ENCODE measurements around the gene TTC22. TPM values are rescaled to one million over a fixed set of nuclear protein-coding genes. Genes with fewer than 3 reads are reported as not detected.
A peak's percentile ranks its signal among the peaks of the same experiment; 100 is the strongest.

TTC22 gene
- total RNA-seq, 2 experiments from 2014 or later = 4.4 to 4.5 TPM

GRCh38 chr1:54819195-54819536 is 18.0 kb upstream of the TTC22 start:
- ATAC-seq (ENCODE audit: poor library complexity) = no peak
- POLR2A ChIA-PET = no interaction called here
- H3K27ac ChIP-seq (ENCODE audit: low read depth in 1 of 2, low read length in 2 of 2) = no peak overlapping the region
- peaks cover 12% of the 10 kb centered on the region for H3K36me3 Mint-ChIP-seq (ENCODE audit: low read depth)
- CTCF ChIA-PET = no interaction called here
- intact Hi-C loops (cut with DNase I, micrococcal nuclease) = loop anchor here in 1 of 2 experiments (10.0 kb wide), 1 partner anchor 1334 kb away; no protein-coding TSS in a partner anchor
- H3K27me3 Mint-ChIP-seq = no peaks in the 10 kb centered on the region
- peaks cover 5% of the 10 kb centered on the region for H3K9me3 Mint-ChIP-seq
- H3K4me1 ChIP-seq (ENCODE audit: insufficient read depth, low read length) = no peaks in the 10 kb centered on the region
- no peaks in the 10 kb centered on the region for H3K27me3 ChIP-seq (ENCODE audit: control insufficient read depth in 1 of 2, insufficient read depth in 2 of 2, low read length in 2 of 2)
- H3K4me3 ChIP-seq (ENCODE audit: low read length) = no peak overlapping the region
- DNase-seq = no peak
- H3K4me3 Mint-ChIP-seq = no peak overlapping the region
- TF ChIP-seq CTCF (IDR thresholded peaks at IDR 0.05) = no peak
- no peaks in the 10 kb centered on the region for H3K36me3 ChIP-seq (ENCODE audit: insufficient read depth, low read length)
- H3K4me1 Mint-ChIP-seq (ENCODE audit: low read depth) = peaks cover 7% of the 10 kb centered on the region
- no peak overlapping the region for H3K27ac Mint-ChIP-seq
- peaks cover 5 to 11% of the 10 kb centered on the region in 2 experiments for H3K9me3 ChIP-seq (ENCODE audit: control insufficient read depth in 1 of 2, insufficient read depth in 1 of 2, low read length in 2 of 2)

DNA sequence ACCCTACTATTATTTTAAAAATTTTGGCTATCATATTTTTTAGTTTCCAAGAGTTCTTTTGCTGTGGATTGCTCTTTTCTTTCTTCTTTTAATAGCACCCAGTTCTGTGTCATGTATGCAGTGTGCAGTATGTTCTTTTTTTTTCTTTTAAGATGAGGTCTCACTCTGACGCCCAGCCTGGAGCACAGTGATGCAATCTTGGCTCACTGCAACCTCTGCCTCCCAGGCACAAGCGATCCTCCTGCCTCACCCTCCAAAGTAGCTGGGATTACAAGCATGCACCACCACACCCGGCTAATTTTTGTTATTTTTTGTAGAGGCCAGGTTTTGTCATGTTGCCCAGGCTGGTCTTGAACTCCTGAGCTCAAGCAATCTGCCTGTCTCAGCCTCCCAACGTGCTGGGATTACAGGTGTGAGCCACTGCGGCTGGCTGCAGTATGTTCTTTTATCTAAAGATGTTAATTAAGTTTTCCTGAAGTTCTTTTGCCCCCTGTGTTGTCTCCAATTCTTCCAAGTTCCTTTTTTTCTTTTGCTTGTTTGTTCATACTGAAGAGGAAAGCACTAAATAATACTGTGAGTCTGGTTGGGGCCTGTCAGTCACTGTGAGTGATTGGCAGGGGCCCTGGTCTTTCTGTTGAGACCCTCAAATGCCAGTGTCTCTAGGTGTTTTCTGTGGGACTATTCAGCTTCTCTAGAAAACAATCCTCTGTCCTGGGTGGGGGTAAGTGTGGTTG is 17.5 kb upstream of the TTC22 start:
- Mint-ChIP-seq H3K27me3 (no peaks in the 10 kb centered on the region), H3K4me3 (no peak overlapping the region), H3K4me1 (ENCODE audit: low read depth) (peaks cover 7% of the 10 kb centered on the region), H3K27ac (peak overlapping the region; percentile 52), H3K9me3 (peaks cover 2% of the 10 kb centered on the region), H3K36me3 (ENCODE audit: low read depth) (peaks cover 9% of the 10 kb centered on the region)
- peaks cover 0 to 6% of the 10 kb centered on the region in 2 experiments for H3K9me3 ChIP-seq (ENCODE audit: control insufficient read depth in 1 of 2, insufficient read depth in 1 of 2, low read length in 2 of 2)
- ChIA-PET CTCF (no interaction called here), POLR2A (no interaction called here)
- H3K36me3 ChIP-seq (ENCODE audit: insufficient read depth, low read length) = no peaks in the 10 kb centered on the region
- no peaks in the 10 kb centered on the region for H3K4me1 ChIP-seq (ENCODE audit: insufficient read depth, low read length)
- no peak overlapping the region for H3K4me3 ChIP-seq (ENCODE audit: low read length)
- intact Hi-C loops (cut with DNase I, micrococcal nuclease) = loop anchor here in 1 of 2 experiments (10.0 kb wide), 1 partner anchor 1334 kb away; no protein-coding TSS in a partner anchor
- ATAC-seq (ENCODE audit: poor library complexity) (no peak), DNase-seq (no peak)
- H3K27me3 ChIP-seq (ENCODE audit: control insufficient read depth in 1 of 2, insufficient read depth in 2 of 2, low read length in 2 of 2) = no peaks in the 10 kb centered on the region
- no peak overlapping the region for H3K27ac ChIP-seq (ENCODE audit: low read depth in 1 of 2, low read length in 2 of 2)
- TF ChIP-seq CTCF (IDR thresholded peaks at IDR 0.05) = no peak

DNA sequence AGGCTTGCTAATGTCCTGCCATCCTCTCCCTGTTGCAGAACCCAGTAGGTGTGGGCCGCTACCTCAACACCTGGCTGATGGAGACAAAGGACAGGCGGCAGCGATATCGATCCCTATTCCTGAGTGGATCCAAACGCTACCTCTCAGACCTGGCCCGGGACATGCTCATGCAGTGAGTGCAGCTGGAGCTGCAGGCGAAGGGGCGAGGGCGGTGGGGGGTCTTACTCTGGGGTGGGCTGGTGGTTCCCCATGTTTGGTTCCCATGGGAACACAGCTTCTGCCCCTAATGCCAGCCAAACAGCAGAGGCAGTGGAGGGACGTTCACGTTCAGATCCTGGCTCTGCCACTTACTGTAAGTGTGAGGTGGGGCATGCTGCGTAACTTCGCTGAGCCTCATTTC is 15.8 kb upstream of the TTC22 start:
- ATAC-seq (ENCODE audit: poor library complexity) (no peak), DNase-seq (no peak)
- no peaks in the 10 kb centered on the region for H3K27me3 Mint-ChIP-seq
- H3K4me3 Mint-ChIP-seq = no peak overlapping the region
- H3K27ac ChIP-seq (ENCODE audit: low read depth in 1 of 2, low read length in 2 of 2) = no peak overlapping the region
- CTCF ChIA-PET = no interaction called here
- no peaks in the 10 kb centered on the region for H3K27me3 ChIP-seq (ENCODE audit: control insufficient read depth in 1 of 2, insufficient read depth in 2 of 2, low read length in 2 of 2)
- no peaks in the 10 kb centered on the region for H3K9me3 Mint-ChIP-seq
- intact Hi-C loops (cut with DNase I, micrococcal nuclease) = loop anchor here in 1 of 2 experiments (10.0 kb wide), 1 partner anchor 1332 kb away; no protein-coding TSS in a partner anchor
- H3K27ac Mint-ChIP-seq = no peak overlapping the region
- no peaks in the 10 kb centered on the region for H3K36me3 ChIP-seq (ENCODE audit: insufficient read depth, low read length)
- H3K4me1 ChIP-seq (ENCODE audit: insufficient read depth, low read length) = peaks cover 3% of the 10 kb centered on the region
- peaks cover 7% of the 10 kb centered on the region for H3K4me1 Mint-ChIP-seq (ENCODE audit: low read depth)
- TF ChIP-seq CTCF (IDR thresholded peaks at IDR 0.05) = no peak
- no peaks in the 10 kb centered on the region for H3K36me3 Mint-ChIP-seq (ENCODE audit: low read depth)
- H3K4me3 ChIP-seq (ENCODE audit: low read length) = no peak overlapping the region
- H3K9me3 ChIP-seq (ENCODE audit: control insufficient read depth in 1 of 2, insufficient read depth in 1 of 2, low read length in 2 of 2) = no peaks in the 10 kb centered on the region
- POLR2A ChIA-PET = no interaction called here

All from CD4-positive, alpha-beta T cell (primary cell).